ENCODE measurements around the gene PCCA.
"Not testable (repeated sequence)": the region's sequence is repeated elsewhere in the genome, so short reads cannot be mapped to it uniquely, and the experiment has no call there.

The PCCA gene

DNA sequence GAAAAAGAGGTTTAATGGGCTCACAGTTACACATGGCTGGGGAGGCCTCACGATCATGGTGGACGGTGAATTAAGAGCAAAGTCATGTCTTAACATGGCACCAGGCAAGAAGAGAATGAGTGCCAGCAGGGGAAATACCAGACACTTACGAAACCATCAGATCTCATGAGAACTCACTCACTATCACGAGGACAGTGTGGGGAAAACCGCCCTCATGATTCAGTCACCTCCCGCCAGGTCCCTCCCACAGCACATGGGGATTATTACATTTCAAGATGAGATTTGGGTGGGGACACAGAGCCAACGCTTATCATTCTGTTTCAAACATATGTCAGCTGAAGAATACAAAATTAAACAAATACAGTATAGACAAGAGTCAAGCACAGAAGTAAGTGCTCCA, 165.1 kb downstream of the PCCA start:
- no peak overlapping the region for H3K4me3 Mint-ChIP-seq
- H3K27me3 Mint-ChIP-seq, result no peaks in the 10 kb centered on the region
- H3K27ac Mint-ChIP-seq (ENCODE audit: low read depth), result no peak overlapping the region
- no peaks in the 10 kb centered on the region for H3K9me3 Mint-ChIP-seq
- no peaks in the 10 kb centered on the region for H3K4me1 Mint-ChIP-seq
- DNase-seq (ENCODE audit: low spot score in 2 of 2) (no peak), ATAC-seq (replicated peaks; ENCODE audit: extremely low read depth, poor library complexity, severe bottlenecking) (no peak)
- no peaks in the 10 kb centered on the region for H3K36me3 Mint-ChIP-seq (ENCODE audit: insufficient read depth)

DNA sequence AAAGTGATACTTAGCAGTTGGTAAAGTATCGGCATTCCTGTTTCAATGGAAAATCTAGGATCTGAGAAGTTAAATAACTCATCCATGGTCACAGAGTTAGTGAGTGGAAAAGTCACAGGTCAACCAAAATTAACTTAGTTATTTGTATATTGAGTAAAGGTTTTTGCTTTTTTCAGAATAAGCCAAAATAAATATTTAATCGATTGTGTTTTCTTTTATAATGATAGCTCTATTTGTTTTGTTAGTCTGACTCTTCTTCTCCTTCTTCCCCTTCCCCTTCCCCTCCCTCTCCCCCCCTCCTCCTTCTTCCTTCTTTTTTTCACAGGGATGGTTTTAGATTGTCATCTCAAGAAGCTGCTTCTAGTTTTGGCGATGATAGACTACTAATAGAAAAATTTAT, 173.5 kb downstream of the PCCA start:
- Mint-ChIP-seq H3K27ac (ENCODE audit: low read depth) (no peak overlapping the region), H3K36me3 (ENCODE audit: insufficient read depth) (peaks cover 3% of the 10 kb centered on the region), H3K9me3 (no peaks in the 10 kb centered on the region), H3K27me3 (no peaks in the 10 kb centered on the region), H3K4me3 (no peak overlapping the region), H3K4me1 (no peaks in the 10 kb centered on the region)
- ATAC-seq (replicated peaks; ENCODE audit: extremely low read depth, poor library complexity, severe bottlenecking) (no peak), DNase-seq (ENCODE audit: low spot score in 2 of 2) (no peak)

DNA sequence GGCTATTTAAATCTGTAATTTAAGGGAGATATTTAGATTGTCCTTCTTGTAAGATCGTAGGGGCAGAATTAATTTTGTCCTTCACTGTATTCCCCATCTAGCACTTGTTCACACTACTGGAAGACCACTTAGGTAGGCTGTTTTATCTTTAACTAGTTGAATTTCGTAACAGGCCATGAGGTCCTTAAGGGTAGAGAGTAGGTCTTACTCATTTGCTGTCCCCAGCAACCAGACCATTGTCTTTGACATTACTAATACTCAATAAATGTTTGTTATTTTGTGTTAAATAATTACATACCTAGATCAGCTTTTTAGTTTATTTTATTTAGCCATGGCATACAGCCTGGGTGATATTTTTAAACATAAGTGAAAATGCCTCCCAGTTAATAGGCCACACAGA, 177.1 kb downstream of the PCCA start:
- Mint-ChIP-seq H3K27me3 (no peaks in the 10 kb centered on the region), H3K4me3 (no peak overlapping the region), H3K4me1 (no peaks in the 10 kb centered on the region), H3K27ac (ENCODE audit: low read depth) (no peak overlapping the region), H3K9me3 (no peaks in the 10 kb centered on the region), H3K36me3 (ENCODE audit: insufficient read depth) (no peaks in the 10 kb centered on the region)
- ATAC-seq (replicated peaks; ENCODE audit: extremely low read depth, poor library complexity, severe bottlenecking) (no peak), DNase-seq (ENCODE audit: low spot score in 2 of 2) (no peak)

DNA sequence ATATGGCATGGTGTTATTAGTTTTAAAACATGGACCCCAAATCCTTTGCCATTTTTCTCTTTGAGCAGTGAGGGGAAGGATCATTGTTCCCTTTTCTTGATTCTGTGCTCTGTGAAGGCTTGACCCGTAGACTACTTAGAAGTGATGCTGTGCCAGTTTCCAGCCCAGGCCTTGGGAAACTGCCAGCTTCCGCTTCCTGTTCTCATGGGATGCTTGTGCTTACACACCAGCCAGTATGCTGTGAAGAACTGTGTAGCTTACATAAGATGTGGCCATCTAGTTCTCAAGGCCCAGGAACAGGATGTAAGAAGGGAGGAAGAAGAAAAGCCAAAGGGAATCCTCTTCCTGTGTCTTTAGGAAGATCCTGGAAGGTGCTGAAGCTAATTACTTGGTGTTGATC, 180.9 kb downstream of the PCCA start:
- H3K9me3 Mint-ChIP-seq, result no peaks in the 10 kb centered on the region
- DNase-seq (ENCODE audit: low spot score in 2 of 2) (no peak), ATAC-seq (replicated peaks; ENCODE audit: extremely low read depth, poor library complexity, severe bottlenecking) (no peak)
- H3K4me1 Mint-ChIP-seq, result no peaks in the 10 kb centered on the region
- no peaks in the 10 kb centered on the region for H3K36me3 Mint-ChIP-seq (ENCODE audit: insufficient read depth)
- H3K27me3 Mint-ChIP-seq, result no peaks in the 10 kb centered on the region
- no peak overlapping the region for H3K4me3 Mint-ChIP-seq
- no peak overlapping the region for H3K27ac Mint-ChIP-seq (ENCODE audit: low read depth)

DNA sequence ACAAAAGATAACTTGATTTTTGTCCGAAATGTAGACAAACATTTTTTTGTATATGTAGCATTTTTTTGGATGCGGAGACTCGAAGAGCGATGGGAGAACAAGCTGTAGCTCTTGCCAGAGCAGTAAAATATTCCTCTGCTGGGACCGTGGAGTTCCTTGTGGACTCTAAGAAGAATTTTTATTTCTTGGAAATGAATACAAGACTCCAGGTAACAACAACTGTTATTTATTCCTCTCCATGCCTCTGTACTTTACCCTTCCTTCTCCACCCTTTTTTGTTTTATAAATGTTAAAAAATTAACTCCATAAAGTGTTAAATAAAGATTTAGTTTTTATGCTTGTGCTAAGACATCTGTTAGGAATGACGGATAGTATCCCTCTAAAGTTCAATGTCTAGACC, 184.2 kb downstream of the PCCA start:
- no peak overlapping the region for H3K4me3 Mint-ChIP-seq
- H3K27me3 Mint-ChIP-seq, result no peaks in the 10 kb centered on the region
- no peaks in the 10 kb centered on the region for H3K36me3 Mint-ChIP-seq (ENCODE audit: insufficient read depth)
- DNase-seq (ENCODE audit: low spot score in 2 of 2) (no peak), ATAC-seq (replicated peaks; ENCODE audit: extremely low read depth, poor library complexity, severe bottlenecking) (no peak)
- H3K9me3 Mint-ChIP-seq, result no peaks in the 10 kb centered on the region
- no peaks in the 10 kb centered on the region for H3K4me1 Mint-ChIP-seq
- H3K27ac Mint-ChIP-seq (ENCODE audit: low read depth), result no peak overlapping the region

DNA sequence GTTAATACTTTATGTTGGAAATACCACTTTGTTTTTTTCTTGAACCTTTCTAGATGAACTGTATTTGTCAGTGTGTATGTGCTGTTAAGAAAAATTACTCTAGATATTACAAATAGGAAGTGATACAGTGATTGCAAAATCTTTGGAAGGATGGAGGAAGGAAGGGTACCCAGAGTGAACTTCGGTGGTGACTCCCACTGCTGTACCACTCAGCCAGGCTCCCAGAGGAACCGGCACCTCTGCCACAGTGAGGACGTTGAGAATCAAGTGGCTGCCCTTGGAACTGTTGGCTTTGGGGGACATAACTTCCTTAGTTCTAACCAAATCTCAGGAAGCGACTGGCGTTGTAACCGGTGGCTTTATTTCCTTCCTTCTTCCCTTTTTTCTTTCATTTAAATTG, 184.7 kb downstream of the PCCA start:
- Mint-ChIP-seq H3K27me3 (no peaks in the 10 kb centered on the region), H3K27ac (ENCODE audit: low read depth) (no peak overlapping the region), H3K4me1 (no peaks in the 10 kb centered on the region), H3K36me3 (ENCODE audit: insufficient read depth) (no peaks in the 10 kb centered on the region), H3K9me3 (no peaks in the 10 kb centered on the region), H3K4me3 (no peak overlapping the region)
- no peak for DNase-seq (ENCODE audit: low spot score in 2 of 2)
- no peak for ATAC-seq (replicated peaks; ENCODE audit: extremely low read depth, poor library complexity, severe bottlenecking)

DNA sequence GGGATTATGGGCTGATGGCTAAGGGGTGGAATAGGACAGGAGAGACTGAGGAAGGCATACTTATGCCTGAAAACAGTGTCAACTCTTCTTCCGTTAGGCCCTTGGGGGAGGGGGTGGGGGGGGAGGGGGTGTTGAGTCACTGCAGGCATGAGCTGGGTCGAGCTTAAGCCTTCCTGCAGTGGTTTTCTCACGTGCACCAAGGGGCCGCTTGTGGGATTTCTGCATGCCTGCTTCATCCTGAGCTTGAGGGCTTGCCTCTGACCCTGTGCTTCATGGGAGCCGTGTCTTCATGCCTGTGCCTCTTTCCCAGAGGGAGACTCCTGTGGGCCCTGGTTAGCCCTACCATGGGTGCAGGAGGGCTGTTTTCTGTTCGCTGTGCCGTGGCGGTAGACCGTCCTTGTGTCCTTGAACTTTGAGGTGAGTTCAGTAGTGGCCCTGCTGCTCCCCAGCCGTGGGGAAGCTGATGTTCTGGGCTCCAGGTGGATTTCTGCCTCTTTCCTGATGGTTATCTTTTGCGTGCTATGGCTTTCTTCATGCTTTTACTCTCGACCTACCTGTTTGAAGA, 186.1 kb downstream of the PCCA start:
- no peak overlapping the region for H3K4me3 Mint-ChIP-seq
- no peaks in the 10 kb centered on the region for H3K27me3 Mint-ChIP-seq
- DNase-seq (ENCODE audit: low spot score in 2 of 2) (no peak), ATAC-seq (replicated peaks; ENCODE audit: extremely low read depth, poor library complexity, severe bottlenecking) (no peak)
- H3K27ac Mint-ChIP-seq (ENCODE audit: low read depth), result no peak overlapping the region
- H3K4me1 Mint-ChIP-seq, result no peaks in the 10 kb centered on the region
- no peaks in the 10 kb centered on the region for H3K9me3 Mint-ChIP-seq
- H3K36me3 Mint-ChIP-seq (ENCODE audit: insufficient read depth), result no peaks in the 10 kb centered on the region

DNA sequence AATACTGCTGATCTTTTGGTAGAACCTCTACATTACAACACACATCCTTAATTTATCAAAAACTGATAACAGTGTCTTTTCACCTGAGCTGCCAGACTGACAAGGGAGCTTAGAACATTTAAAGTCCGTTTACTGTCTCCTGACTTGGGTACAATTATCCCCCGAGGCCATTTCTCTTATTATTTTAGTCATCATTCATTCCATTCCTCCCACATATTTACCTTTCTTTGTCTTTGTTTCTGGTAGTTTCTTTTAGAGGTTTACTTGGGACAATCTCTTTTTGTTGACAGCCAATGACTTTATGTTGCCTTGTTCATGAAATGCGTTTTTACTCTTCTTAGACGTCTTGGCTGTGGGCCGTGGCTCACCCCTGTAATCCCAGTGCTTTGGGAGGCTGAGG, 186.9 kb downstream of the PCCA start:
- no peaks in the 10 kb centered on the region for H3K4me1 Mint-ChIP-seq
- no peak overlapping the region for H3K4me3 Mint-ChIP-seq
- no peak for DNase-seq (ENCODE audit: low spot score in 2 of 2)
- no peaks in the 10 kb centered on the region for H3K9me3 Mint-ChIP-seq
- no peak for ATAC-seq (replicated peaks; ENCODE audit: extremely low read depth, poor library complexity, severe bottlenecking)
- no peaks in the 10 kb centered on the region for H3K27me3 Mint-ChIP-seq
- no peak overlapping the region for H3K27ac Mint-ChIP-seq (ENCODE audit: low read depth)
- H3K36me3 Mint-ChIP-seq (ENCODE audit: insufficient read depth), result no peaks in the 10 kb centered on the region

DNA sequence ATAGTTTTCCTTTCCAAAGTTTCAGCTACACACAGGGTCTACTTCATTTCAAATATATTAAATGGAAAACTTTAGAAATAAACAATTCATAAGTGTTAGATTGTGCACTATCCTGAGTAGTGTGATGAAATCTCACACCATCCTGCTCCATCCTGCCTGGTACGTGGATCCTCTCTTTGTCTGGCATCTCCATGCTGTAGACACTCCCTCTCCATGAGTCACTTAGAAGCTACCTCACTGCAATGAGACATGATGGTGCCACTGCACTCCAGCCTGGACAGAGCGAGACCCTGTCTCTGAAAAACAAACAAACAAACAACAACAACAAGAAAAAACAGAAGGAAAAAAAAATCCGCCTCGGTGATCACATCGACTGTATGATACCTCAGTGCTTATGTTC, 191.8 kb downstream of the PCCA start:
- Mint-ChIP-seq H3K27ac (ENCODE audit: low read depth) (no peak overlapping the region), H3K27me3 (no peaks in the 10 kb centered on the region), H3K9me3 (no peaks in the 10 kb centered on the region), H3K4me1 (no peaks in the 10 kb centered on the region), H3K36me3 (ENCODE audit: insufficient read depth) (no peaks in the 10 kb centered on the region), H3K4me3 (no peak overlapping the region)
- ATAC-seq (replicated peaks; ENCODE audit: extremely low read depth, poor library complexity, severe bottlenecking) (no peak), DNase-seq (ENCODE audit: low spot score in 2 of 2) (no peak)

DNA sequence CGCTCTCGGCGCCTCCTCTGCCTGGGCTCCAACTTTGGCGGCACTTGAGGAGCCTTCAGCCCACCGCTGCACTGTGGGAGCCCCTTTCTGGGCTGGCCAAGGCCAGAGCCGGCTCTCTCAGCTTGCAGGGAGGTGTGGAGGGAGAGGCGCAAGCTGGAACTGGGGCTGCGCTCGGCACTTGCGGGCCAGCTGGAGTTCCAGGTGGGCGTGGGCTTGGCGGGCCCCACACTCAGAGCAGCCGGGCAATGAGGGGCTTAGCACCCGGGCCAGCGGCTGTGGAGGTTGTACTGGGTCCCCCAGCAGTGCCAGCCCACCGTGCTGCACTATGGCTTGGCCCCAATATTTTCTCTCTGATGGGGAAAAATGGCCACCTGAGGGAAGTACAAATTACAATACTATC, 193.4 kb downstream of the PCCA start:
- not testable (repeated sequence) for H3K4me1 Mint-ChIP-seq; DNase-seq (ENCODE audit: low spot score in 2 of 2); H3K27me3 Mint-ChIP-seq; ATAC-seq (replicated peaks; ENCODE audit: extremely low read depth, poor library complexity, severe bottlenecking); H3K36me3 Mint-ChIP-seq (ENCODE audit: insufficient read depth); H3K9me3 Mint-ChIP-seq; H3K27ac Mint-ChIP-seq (ENCODE audit: low read depth); H3K4me3 Mint-ChIP-seq

DNA sequence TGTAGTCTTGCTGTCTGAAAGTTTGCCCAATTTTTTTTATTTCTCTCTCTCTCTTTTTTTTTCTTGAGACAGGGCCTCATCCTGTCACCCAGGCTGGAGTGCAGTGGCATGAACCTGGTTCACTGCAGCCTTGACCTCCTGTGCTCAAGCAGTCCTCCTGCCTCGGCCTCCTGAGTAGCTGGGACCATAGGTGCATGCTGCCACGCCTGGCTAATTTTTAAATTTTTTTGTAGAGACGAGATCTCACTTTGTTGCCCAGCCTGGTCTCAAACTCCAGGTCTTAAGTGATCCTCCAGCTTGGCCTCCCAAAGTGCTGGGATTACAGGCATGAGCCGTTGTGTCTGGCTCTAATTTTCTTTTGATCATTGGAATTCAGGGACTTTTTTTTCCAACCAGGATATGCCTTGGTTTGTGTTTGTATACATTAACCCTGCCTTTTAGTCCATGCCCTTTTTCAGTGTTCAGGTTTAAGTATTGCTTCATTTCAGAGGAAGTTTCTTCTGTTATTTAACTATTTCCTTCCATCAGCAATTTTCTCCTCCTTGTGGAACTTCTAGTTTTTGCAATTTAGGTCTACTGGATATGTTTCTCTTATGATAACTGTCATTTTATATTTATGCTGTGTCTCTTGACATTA, 201.4 kb downstream of the PCCA start:
- Mint-ChIP-seq H3K4me3 (no peak overlapping the region), H3K36me3 (ENCODE audit: insufficient read depth) (peaks cover 2% of the 10 kb centered on the region), H3K9me3 (no peaks in the 10 kb centered on the region), H3K4me1 (no peaks in the 10 kb centered on the region), H3K27ac (ENCODE audit: low read depth) (no peak overlapping the region), H3K27me3 (no peaks in the 10 kb centered on the region)
- ATAC-seq (replicated peaks; ENCODE audit: extremely low read depth, poor library complexity, severe bottlenecking) (no peak), DNase-seq (ENCODE audit: low spot score in 2 of 2) (no peak)

DNA sequence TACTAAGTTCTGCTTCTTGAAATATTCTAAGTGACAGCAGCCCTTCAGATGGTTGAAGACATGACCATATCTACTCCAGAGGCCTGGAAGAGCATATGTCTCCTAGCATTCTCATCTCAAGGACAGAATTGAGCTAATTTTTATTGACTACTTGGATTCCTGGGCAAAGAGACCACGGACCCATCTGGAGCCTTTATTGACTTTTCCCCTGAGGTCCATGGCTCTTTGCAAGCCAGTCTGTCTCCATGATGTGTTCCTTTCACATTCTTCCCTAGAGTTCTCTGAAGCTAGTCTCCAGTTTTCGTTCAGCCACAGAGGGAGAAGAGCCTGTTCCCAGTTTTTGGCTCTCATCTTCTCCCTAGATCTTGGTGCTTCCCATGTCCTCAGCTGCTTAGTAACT, 202.7 kb downstream of the PCCA start:
- Mint-ChIP-seq H3K36me3 (ENCODE audit: insufficient read depth) (peaks cover 2% of the 10 kb centered on the region), H3K27ac (ENCODE audit: low read depth) (no peak overlapping the region), H3K27me3 (no peaks in the 10 kb centered on the region), H3K4me1 (no peaks in the 10 kb centered on the region), H3K4me3 (no peak overlapping the region), H3K9me3 (no peaks in the 10 kb centered on the region)
- no peak for ATAC-seq (replicated peaks; ENCODE audit: extremely low read depth, poor library complexity, severe bottlenecking)
- DNase-seq (ENCODE audit: low spot score in 2 of 2), result no peak

DNA sequence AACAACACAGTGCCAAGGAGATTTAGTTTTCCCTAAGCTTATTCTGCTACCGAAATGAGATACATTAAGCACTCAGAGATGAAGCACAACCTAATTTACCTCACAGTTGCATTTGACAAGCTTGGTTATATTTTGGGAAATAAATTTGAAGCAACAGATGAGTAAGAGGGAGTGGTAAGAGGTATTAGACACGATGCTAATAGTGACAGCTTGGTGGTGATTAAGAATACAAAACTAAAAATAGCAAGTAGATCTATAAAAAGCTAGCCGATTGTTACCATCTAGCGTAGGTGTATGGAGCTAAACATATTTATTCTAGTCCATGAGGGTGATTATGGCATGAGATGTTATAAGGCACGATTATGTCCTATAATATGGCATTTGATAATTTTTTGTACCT, 208.5 kb downstream of the PCCA start:
- H3K4me1 Mint-ChIP-seq, result peaks cover 6% of the 10 kb centered on the region
- no peak overlapping the region for H3K27ac Mint-ChIP-seq (ENCODE audit: low read depth)
- DNase-seq (ENCODE audit: low spot score in 2 of 2), result no peak
- H3K36me3 Mint-ChIP-seq (ENCODE audit: insufficient read depth), result no peaks in the 10 kb centered on the region
- H3K27me3 Mint-ChIP-seq, result no peaks in the 10 kb centered on the region
- H3K9me3 Mint-ChIP-seq, result no peaks in the 10 kb centered on the region
- ATAC-seq (replicated peaks; ENCODE audit: extremely low read depth, poor library complexity, severe bottlenecking), result no peak
- no peak overlapping the region for H3K4me3 Mint-ChIP-seq

Measured in central memory CD8-positive, alpha-beta T cell (primary cell).